ENCODE data around the gene SQOR.
"Not testable (repeated sequence)": the region's sequence is repeated elsewhere in the genome, so short reads cannot be mapped to it uniquely, and the experiment has no call there.

The SQOR gene

DNA sequence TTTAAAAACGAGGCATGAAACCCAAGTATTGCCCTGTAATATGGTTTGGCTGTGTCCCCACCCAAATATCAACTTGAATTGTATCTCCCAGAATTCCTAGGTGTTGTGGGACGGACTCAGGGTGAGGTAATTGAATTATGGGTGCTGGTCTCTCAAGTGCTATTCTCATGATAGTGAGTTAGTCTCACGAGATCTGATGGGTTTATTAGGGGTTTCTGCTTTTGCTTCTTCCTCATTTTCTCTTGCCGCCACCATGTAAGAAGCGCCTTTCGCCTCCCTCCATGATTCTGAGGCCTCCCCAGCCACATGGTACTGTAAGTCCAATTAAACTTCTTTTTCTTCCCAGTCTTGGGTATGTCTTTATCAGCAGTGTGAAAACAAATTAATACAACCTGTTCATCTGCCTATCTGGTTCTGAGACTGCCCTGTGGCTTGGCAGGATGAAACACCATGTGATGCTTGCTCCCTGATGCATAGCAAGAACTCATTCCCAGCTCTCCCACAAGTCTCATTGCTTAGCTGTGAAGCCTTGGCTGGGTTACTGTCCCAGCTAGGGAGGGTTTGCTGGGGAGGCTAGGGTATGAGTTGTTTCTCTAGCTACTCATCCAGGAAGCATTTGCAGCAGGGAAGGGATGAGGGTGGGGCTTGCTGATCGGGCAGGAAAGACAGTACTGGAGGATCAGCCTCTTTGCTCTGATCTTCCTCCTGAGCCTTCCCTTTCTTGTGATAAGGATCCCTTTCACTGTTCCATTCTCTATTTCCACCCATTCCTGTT is 3.7 kb upstream of the SQOR start:
- no peak for DNase-seq (ENCODE audit: low read depth in 1 of 2, low spot score in 1 of 2)

DNA sequence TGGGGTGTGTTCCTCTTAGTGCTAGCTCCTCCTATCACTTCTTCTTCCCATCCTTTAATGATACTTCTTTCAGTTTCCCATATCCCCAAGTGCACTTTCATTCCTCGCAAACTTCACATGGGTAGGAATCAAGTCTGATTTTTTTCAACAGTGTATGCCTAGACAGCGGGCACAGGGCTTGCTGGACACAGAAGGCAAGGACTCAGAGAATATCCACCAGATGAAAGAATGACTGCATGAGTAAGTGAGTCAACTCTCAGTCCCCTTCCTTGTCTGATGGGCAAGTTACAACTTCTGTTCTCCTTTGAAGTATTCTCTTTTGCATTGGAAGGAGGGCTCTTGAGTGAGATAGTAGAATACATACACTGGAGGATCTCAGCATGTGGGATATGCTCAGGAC is 3.1 kb upstream of the SQOR start:
- DNase-seq (ENCODE audit: low read depth in 1 of 2, low spot score in 1 of 2): no peak

DNA sequence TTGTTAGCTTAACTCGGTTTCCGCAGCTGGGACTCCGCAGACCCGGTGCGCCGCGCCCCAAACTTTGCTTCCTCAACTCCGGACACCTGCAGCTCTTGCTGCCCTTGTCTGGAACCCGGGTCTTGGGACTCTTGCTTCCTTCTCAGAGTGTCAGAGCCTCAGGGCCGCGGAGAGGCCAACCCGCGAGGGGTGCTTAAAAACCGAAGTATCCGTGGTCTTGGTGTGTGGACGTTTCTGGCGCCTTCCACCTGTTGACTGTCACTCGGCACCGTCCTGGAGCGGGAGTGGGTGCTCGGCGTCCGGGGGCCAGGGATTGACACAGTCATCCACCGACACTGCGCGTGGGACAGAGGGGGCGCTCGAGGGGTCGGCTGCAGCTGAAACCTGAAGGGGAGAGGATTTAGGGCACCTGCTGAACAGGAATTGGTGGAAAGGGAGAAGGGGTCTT is 386 bp downstream of the SQOR start:
- DNase-seq (ENCODE audit: low read depth in 1 of 2, low spot score in 1 of 2): peak; percentile 37 to 47

DNA sequence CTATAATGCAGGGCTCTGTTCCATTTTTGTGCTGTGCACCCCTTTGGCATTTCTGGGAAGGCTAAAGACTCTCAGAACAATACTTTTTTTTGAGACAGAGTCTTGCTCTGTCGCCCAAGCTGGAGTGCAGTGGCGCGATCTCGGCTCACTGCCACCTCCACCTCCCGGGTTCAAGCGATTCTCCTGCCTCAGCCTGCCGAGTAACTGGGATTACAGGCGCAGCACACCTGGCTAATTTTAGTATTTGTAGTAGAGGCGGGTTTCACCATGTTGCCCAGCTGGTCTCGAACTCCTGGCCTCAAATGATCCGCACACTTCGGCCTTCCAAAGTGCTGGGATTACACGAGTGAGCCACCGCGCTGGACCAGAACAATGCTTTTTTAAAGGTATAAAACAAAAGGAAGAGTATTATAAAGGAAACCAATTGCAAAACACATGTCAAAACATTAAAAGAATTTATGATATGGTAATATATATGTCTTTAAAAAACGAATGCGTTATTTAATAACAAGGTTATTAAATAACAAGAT is 999 bp downstream of the SQOR start:
- no peak for DNase-seq (ENCODE audit: low read depth in 1 of 2, low spot score in 1 of 2)

GRCh38 chr15:45637141-45637540 is 2.3 kb downstream of the SQOR start:
- DNase-seq (ENCODE audit: low read depth in 1 of 2, low spot score in 1 of 2): no peak

GRCh38 chr15:45637552-45638033 is 2.8 kb downstream of the SQOR start:
- DNase-seq (ENCODE audit: low read depth in 1 of 2, low spot score in 1 of 2): peak in 1 of 2 donors; percentile 65

DNA sequence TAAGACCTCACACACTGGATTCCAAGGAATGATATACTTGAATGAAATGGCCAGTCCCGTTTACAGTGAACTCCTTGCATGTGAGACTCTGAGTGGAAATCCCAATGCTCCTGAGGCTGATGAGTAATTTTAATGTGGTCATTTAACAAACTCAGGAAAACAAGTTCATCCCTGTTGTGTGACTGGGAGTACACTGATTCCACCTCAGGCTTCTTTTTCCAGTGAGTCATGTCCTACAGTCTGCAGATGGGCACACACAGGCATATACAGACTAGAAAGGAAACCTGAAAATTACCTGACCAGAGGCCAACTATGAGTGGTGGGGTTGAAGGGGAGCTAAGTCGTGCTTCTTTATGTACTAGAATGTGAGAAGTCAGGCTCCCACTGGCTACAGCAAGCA is 5.8 kb downstream of the SQOR start:
- no peak for DNase-seq (ENCODE audit: low read depth in 1 of 2, low spot score in 1 of 2)

- no peak for DNase-seq (ENCODE audit: low read depth in 1 of 2, low spot score in 1 of 2)
These were observed 6.5 kb downstream of the SQOR start for GRCh38 chr15:45641374-45641781.

DNA sequence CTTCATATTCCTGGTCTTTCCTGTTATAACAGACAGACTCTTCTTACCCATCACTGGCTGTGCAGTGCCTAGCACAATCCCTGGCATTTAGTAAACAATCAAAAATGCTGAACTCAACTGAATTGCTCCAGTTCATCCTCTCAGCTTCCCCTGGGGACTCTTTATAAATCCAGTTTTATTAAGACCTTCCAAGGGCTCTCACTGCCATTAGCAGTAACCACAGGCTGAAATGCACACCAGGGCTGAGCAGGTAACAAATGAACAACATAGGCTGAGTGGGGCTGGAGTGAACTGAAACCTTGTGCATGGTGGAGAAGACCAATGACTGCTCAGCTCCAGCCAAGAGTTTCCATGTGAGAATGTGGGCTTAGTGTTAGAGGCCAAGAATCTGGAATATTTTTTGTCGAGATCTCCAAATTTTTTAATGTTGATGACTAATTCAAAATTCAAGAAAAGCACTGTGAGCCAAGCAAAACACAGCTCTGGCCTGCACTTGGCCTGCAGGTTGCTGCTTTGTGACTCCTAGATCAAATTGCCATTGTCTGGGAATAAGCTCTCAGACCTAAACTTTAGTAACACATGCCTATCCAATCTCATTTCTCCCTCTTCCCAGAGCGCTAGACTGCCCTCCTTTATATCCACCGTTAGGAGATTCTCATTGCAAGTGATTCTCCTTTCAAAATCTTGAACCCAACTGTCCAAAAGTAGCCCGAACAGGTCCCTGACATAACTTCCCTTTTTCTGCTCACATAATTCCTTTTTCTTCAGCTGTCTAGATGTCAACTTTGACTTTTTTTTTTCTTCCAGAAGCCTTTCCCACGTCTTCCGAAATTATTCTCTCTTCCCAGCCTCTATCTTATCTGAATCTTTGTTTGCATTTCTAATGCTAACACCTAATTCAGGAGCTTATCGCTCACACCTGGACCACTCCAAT is 7.4 kb downstream of the SQOR start:
- no peak for DNase-seq (ENCODE audit: low read depth in 1 of 2, low spot score in 1 of 2)

- no peak for DNase-seq (ENCODE audit: low read depth in 1 of 2, low spot score in 1 of 2)
These were observed 9.6 kb downstream of the SQOR start for GRCh38 chr15:45644437-45644836.

DNA sequence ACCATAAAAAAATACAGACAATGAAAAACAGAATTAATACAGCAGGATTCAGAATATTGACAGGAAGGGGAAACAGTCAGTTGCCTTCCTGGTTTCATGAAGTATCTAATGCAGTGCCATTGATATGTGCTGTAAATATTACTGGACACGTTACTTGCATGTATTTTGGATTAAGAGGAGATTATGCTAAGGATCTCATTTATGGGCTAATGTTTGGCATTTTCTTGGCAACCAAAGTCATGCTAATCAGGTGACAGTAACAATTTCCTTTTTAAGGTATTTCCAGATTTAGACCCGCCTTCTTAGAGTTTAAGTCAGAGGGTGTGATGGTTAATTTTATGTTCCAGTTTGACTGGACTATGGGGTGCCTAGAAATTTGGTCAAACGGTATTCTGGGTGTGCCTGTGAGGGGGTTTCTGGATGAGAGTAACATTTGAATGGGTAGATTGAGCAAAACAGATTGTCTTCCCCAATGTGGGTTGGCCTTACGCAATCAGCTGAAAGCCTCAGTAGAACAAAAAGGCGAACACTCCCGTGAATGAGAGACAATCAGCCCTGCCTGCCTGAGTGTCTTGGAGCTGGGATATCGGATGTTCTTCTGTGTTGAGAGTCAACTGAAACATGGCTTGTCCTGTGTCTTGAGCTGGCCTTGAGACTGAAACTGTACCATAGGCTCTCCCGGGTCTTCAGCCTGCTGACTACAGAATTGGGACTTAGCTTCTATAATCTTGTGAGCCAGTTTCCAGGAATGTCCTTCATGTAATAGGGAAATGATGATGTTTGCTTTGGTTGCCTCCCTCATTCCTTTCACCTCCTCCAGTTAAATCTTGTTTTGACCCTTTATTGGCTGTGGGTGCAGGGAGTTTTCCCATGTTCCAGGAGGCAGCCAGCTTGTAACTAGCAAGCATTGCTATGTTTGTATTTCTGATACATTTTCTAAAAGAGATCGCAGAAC is 10.5 kb downstream of the SQOR start:
- DNase-seq (ENCODE audit: low read depth in 1 of 2, low spot score in 1 of 2): no peak

- no peak for DNase-seq (ENCODE audit: low read depth in 1 of 2, low spot score in 1 of 2)
These were observed 11.4 kb downstream of the SQOR start for GRCh38 chr15:45646220-45646619.

GRCh38 chr15:45647828-45648227 is 13.0 kb downstream of the SQOR start:
- no peak for DNase-seq (ENCODE audit: low read depth in 1 of 2, low spot score in 1 of 2)

DNA sequence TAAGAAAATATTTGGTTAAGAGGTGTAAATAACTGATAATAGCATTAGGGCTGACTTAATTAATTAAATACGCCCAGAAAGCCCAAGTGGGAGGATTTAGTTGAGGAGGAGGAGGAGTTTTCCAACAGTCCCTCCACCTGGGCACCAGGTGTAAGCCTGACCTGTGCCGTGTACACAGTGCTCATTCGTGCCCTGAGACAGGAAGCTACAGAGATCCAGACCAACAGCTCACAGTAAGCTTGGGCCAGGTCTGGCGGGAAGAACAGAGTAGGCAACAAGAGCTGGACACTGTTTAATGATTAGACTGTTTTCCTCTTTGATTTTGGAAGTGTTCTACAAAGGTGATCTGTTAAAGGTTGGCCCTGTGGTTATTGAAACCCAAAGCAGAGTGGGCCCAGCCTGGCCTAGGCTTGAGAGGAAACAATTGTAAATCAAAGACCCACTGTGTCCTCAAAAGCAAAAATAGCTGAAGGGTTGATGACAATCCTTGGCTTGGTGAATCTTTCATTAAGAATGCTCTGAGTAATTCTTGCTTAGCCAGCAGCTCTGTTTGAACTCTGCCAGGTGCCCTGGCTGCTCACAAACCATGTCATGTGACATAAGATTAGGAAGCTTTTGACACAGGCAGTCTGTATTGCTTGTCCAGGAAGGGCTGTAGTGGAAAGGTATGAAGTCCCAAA is 13.8 kb downstream of the SQOR start:
- DNase-seq (ENCODE audit: low read depth in 1 of 2, low spot score in 1 of 2): no peak

- not testable (repeated sequence) for DNase-seq (ENCODE audit: low read depth in 1 of 2, low spot score in 1 of 2)
These were observed 15.2 kb downstream of the SQOR start for GRCh38 chr15:45650007-45650406.

GRCh38 chr15:45650889-45651525 is 16.2 kb downstream of the SQOR start:
- DNase-seq (ENCODE audit: low read depth in 1 of 2, low spot score in 1 of 2): no peak

GRCh38 chr15:45653702-45654424 is 19.0 kb downstream of the SQOR start:
- DNase-seq (ENCODE audit: low read depth in 1 of 2, low spot score in 1 of 2): no peak

DNA sequence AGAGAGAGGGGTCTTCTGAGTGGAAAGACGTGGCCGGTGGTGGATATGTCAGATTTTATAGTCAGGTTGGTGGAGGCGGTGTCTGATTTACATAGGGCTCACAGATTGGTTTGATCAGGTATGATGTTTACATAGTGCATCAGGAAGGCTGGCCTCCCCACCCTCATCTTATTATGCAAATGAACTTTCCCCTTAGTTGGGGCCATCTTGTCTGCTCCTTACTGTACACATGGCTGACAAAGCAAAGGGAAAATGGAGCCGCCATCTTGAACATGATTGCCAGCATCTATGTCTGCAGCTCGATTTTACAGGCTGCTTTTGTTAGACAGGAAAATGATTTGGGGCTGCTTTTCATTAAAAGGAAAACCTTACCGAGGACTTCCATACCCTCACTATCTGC is 19.9 kb downstream of the SQOR start:
- no peak for DNase-seq (ENCODE audit: low read depth in 1 of 2, low spot score in 1 of 2)

DNA sequence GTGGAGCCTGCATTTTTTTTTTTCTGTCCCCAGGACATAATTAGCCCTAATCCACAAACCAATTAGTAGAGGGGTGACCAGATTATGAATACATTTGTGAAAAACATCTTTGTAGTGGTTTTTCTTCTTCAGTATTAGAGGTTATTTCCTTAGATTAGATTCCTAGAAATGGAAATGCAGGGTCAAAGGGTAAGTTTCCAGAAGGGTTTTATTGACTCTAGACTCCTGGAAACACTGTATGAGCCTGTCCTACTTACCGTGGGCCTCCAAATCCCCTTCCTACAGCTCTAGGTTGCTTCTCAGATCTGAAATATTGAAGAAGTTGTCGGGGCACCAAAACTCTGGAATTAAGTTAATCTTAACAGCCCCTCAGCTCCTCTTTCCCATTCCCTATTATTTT is 22.4 kb downstream of the SQOR start:
- no peak for DNase-seq (ENCODE audit: low read depth in 1 of 2, low spot score in 1 of 2)
